Epithelial cell of esophagus (primary cell): ENCODE results near the gene NACC1.

ENCODE experiments used
- DNase-seq: peaks from one replicate; pipeline ENCODE4 v3.0.0; 2010; ENCODE audit warnings: low read depth
- H3K4me3 ChIP-seq: 2 replicates; pipeline ENCODE4 v1.5.1; 2011; ENCODE audit warnings: mild to moderate bottlenecking, low read length, control low read depth
- CTCF ChIP-seq: IDR thresholded peaks from 2 replicates; pipeline ENCODE4 v1.5.1; 2011; ENCODE audit warnings: low read depth, mild to moderate bottlenecking, low read length, control low read depth, inconsistent platforms; ENCODE audit not compliant: insufficient read depth; ENCODE audit errors: missing control alignments

The NACC1 gene

GRCh38 chr19:13189600-13189999 is 71.5 kb downstream of the NACC1 start:
- no peak for DNase-seq

More at GRCh38 chr19:13189600-13189999, 71.5 kb downstream of the NACC1 start:
- TF ChIP-seq CTCF = no peak
- no peak overlapping the region for H3K4me3 ChIP-seq
